ENCODE data around the gene ZBTB45.
"Not testable (repeated sequence)": the region's sequence is repeated elsewhere in the genome, so short reads cannot be mapped to it uniquely, and the experiment has no call there.

Gene ZBTB45

DNA sequence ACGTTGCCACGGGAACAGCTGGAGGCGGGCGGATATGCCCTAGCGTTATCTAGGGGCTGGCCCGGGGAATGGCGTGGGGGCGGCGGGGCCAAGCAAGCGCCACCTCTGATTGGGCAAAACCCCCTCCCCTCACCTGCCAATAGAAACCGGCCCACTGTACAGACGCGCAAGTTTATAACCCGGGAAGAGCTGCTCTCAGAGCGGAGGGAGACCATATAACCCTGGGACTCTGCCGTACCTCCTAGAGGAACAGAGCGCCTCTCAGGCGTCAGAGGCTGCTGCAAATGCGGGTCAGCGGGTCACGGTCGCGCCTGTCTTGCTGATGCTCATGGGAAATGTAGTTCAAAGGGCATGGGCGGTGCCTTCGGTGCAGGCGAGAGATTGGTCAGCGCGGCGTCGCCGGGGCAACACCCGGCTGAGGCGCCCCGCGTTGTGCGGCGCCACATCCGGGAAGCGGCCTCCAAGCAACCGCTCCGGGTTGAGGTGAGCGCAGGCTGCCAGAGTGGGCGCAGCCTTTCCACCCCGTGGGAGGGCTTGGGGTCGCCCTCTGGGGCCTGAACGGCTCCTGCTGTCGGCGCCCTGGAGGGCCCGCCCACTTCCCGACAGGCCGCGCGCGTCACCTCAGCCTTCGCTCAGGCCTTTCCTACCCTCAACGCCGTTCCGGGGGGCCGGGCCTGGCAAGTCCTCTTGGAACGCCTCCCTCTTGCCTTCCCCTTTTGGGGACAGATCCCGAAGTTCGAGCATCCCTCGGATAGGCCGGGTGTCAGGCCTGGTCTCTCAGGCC, 43.7 kb downstream of the ZBTB45 start, which contains the start of gene ZNF446:
TSS of gene ZNF446 (plus strand) at position 639 of the 784 bp plus-strand sequence. CDS start 867 bp downstream, outside the sequence.
- DNase-seq (ENCODE audit: low read depth in 1 of 2, low spot score in 1 of 2): peak; percentile 83 to 88

DNA sequence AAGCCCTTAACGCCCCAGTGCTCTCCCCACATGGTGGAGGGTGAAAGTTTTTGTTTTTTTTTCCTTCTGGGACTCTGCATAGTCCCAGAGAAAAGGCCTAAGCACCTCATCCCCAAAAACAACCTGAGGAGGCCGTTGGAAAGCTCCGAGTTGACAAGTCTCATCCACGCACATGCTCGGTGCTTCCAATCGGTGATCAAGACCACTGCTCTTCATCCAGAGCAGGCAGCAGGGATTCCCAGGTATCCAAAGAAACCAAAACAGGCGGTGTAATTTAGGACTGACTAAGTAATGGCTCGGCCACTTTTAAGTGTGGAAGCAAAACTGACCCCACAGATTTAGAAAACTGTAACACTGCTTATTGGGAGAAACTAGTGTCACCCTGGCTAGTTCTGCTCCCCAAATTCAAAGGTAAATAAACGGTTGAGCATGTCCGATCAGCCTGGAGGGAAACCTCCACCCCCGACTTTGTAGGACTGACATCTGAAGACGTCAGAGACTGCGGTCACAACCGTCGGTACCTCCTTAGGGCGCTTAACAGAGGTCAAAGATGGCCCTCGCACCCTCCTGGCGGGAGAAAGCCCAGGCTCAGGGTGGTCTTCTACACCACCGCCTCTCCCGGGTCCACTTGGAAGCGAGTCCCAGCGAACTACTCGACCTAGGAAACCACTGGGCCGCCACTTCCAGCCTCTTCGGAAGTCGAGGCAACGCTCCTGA, 44.5 kb downstream of the ZBTB45 start:
- no peak for DNase-seq (ENCODE audit: low read depth in 1 of 2, low spot score in 1 of 2)

- no peak for DNase-seq (ENCODE audit: low read depth in 1 of 2, low spot score in 1 of 2)
Observed at GRCh38 chr19:58474291-58474996, 45.2 kb downstream of the ZBTB45 start.

GRCh38 chr19:58473775-58474174, 45.8 kb downstream of the ZBTB45 start:
- no peak for DNase-seq (ENCODE audit: low read depth in 1 of 2, low spot score in 1 of 2)

DNA sequence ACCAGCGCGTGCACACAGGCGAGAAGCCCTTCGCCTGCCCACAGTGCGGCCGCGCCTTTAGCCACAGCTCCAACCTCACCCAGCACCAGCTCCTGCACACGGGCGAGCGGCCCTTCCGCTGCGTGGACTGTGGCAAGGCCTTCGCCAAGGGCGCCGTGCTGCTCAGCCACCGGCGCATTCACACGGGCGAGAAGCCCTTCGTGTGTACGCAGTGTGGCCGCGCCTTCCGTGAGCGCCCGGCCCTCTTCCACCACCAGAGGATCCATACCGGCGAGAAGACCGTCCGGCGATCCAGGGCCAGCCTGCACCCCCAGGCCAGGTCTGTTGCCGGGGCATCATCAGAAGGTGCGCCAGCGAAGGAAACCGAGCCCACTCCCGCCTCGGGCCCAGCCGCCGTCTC, 47.9 kb downstream of the ZBTB45 start:
- no peak for DNase-seq (ENCODE audit: low read depth in 1 of 2, low spot score in 1 of 2)

DNA sequence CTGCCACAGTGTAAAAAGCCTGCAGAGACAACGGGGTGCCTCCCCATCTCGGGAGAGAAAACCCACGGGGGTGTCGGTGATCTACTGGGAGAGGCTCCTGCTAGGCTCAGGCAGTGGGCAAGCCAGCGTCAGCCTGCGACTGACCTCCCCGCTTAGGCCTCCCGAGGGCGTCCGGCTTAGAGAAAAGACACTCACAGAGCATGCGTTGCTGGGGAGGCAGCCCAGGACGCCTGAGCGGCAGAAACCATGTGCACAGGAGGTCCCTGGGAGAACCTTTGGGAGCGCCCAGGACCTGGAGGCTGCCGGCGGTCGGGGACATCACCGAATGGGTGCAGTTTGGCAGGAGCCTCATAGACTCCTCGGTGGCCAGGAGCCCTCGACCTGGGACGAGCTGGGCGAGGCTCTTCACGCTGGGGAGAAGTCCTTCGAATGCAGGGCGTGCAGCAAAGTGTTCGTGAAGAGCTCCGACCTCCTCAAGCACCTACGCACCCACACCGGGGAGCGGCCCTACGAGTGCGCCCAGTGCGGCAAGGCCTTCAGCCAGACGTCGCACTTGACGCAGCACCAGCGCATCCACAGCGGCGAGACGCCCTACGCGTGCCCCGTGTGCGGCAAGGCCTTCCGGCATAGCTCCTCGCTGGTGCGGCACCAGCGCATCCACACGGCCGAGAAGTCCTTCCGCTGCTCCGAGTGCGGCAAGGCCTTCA, 48.6 kb downstream of the ZBTB45 start:
- not testable (repeated sequence) for DNase-seq (ENCODE audit: low read depth in 1 of 2, low spot score in 1 of 2)

DNA sequence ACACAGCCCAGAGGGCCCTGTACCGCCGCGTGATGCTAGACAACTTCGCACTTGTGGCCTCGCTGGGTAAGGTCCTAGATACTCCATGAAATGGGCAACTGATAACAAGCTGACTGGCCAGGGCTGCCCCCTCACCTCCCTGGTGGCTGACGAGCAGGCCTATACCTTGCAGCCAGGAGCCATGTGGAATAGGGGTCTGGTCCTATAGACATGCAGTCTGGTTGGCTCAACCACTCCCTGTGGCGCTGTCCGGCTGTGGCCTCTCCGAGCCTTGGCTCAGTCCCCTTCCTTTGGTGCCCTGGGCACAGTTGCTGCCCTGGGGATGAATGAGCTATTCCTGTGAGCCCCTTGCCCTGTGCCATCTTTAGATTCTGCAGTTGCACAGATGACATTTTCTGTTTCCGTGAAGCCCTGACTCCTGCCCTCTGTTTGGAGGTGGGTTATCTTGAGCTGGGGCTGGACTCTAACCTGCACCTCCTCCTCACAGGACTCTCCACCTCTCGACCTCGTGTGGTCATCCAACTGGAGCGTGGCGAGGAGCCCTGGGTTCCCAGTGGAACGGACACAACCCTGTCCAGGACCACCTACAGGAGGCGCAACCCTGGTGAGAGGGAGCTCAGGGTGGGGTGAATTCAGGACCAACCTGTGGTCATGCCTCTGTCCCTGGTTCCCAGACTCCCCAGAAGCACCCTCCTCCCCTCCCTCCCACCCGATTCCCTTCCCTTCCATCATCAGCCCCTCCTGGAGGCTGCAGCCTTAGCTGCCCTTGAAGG, 50.2 kb downstream of the ZBTB45 start:
- no peak for DNase-seq (ENCODE audit: low read depth in 1 of 2, low spot score in 1 of 2)

DNA sequence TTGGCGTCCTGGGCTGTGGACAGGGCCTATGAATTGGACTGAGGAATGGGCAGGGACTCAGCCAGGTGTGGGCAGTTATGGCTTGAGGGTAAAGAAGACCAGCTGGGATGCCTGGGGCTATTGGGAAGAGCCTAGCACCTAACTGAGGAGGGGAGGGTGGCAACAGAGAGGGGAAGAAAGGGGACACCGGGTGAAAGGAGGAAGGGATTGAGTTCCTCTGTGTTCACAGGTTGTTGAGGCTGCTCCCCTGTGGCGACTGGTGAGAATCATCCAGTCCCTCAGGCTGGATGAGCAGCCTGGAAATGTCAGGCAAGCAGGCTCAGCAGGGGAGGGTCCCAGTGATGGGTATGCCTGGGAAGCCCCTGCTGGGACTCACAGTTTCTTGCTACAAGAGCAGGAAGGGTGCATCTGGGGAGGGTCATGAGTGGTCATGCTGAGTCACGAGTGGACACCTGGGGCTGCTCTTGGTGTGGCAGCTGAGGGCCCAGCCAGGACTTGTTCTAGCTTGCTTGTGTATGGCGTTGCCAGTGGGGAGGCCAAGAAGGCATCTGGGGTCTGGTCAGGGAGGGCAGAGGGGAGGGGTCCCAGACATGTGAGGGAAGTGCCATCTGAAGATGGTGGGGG, 51.3 kb downstream of the ZBTB45 start:
- DNase-seq (ENCODE audit: low read depth in 1 of 2, low spot score in 1 of 2): no peak

DNA sequence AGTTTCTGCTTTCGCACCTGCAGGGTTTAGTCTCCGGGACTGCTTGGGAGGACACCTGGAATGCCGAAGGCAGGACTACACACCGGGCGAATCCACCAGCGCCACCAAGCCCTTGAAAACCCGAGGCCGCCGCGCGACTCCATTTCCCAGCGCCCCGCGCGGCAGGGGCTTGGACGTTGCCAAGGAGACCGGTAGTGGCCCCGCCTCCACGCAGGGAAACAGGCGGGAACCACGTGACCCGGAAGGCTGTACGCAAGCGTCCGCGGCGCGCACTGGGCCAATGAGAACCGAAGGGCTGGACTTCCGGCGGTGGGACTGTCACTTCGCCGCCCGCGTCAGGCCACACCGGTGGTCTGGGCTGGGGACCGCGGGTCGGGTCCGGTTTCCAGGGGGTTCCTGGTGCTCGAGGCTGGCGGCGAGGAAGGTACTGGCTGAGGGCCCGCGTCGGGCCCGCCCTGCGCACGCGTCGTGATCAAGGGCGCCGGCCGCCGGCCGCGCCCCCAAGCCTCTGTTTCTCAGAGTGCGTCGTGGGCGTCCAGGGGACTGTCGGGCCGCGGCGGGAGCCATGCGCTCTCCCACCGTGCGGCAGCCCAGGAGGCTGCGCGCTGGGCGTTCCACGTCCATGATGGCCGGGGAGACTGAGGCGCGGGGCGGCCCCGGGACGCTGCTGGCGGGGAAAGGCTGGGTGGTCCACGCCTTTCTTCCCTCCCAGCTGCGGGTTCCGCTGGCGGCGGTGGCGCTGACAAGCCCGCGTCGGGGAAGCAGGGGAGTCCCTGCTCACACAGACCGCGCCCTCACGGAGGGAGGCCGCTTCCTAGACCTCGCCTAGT, 52.6 kb downstream of the ZBTB45 start, which contains the start of gene ZNF324:
TSS of gene ZNF324 (plus strand) at position 321 of the 830 bp plus-strand sequence. CDS start 2,106 bp downstream, outside the sequence.
- DNase-seq (ENCODE audit: low read depth in 1 of 2, low spot score in 1 of 2): peak; percentile 94 to 95

GRCh38 chr19:58466089-58466759, 53.4 kb downstream of the ZBTB45 start:
- no peak for DNase-seq (ENCODE audit: low read depth in 1 of 2, low spot score in 1 of 2)

All from stimulated activated CD4-positive, alpha-beta T cell treated with anti-CD3 and anti-CD28 coated beads, Interleukin-15, amount 100 ng/mL, for 1 hour (primary cell).